ENCODE results near the gene RRP1. TPM values are rescaled to one million over a fixed set of nuclear protein-coding genes. Genes with fewer than 3 reads are reported as not detected.

Gene RRP1
- polyA plus RNA-seq, 2 of the 4 experiments (the other 2 are of a cell fraction) = 15.4 to 29.5 TPM

DNA sequence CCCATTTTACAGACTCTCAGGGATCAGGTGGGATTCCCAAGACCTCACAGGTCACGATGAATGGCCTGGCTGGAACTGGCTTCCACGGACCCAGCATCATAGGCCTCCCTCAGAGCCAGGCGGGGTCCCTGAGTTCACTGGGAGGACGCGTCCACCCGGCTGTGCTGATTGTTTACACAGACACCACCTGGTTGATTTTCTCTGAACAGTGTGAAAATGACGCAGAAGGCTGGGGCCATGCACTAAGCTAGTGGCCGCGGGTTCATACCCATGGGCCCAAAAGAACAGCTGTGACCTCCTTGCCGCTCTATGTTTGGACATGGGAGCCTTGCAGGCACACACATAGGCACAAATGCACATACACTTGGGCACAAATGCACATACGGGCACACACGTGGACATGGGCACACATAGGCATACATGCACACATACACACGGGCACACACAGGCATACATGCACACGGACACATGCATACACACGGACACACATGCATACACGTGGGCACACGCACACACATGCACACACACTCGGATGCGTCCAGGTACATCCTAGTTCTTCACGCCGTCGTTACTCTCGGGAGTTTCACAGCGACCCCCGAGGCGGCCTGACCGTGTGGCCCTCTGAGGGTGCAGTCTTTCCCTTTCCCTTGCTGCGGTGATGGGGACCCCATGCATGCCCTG is 36.5 kb upstream of the RRP1 start (continued):
- TF ChIP-seq, protein P1, sequence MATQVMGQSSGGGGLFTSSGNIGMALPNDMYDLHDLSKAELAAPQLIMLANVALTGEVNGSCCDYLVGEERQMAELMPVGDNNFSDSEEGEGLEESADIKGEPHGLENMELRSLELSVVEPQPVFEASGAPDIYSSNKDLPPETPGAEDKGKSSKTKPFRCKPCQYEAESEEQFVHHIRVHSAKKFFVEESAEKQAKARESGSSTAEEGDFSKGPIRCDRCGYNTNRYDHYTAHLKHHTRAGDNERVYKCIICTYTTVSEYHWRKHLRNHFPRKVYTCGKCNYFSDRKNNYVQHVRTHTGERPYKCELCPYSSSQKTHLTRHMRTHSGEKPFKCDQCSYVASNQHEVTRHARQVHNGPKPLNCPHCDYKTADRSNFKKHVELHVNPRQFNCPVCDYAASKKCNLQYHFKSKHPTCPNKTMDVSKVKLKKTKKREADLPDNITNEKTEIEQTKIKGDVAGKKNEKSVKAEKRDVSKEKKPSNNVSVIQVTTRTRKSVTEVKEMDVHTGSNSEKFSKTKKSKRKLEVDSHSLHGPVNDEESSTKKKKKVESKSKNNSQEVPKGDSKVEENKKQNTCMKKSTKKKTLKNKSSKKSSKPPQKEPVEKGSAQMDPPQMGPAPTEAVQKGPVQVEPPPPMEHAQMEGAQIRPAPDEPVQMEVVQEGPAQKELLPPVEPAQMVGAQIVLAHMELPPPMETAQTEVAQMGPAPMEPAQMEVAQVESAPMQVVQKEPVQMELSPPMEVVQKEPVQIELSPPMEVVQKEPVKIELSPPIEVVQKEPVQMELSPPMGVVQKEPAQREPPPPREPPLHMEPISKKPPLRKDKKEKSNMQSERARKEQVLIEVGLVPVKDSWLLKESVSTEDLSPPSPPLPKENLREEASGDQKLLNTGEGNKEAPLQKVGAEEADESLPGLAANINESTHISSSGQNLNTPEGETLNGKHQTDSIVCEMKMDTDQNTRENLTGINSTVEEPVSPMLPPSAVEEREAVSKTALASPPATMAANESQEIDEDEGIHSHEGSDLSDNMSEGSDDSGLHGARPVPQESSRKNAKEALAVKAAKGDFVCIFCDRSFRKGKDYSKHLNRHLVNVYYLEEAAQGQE (IDR thresholded peaks at IDR 0.05) = no peak
- no peak for TF ChIP-seq TFCP2L1 (CRISPR knock-in tag; IDR thresholded peaks at IDR 0.05)

DNA sequence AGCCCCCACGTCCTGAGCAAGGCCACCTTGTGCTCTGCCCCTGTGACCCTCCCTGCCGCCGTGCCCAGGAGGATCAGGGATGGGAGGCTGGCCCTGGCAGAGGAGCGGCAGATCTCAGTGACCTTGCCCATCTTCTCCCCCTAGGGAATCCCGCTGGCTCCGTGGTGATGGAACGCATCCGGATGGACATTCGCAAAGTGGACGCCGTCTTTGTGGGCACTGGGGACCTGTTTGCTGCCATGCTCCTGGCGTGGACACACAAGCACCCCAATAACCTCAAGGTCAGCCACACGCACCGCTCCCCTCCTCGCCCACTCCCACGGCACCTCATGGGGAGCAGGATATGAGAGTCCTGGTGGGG is 36.0 kb upstream of the RRP1 start:
- no peak for ATAC-seq
- DNase-seq (ENCODE audit: low read depth in 1 of 2, low spot score in 1 of 2) = no peak
- TF ChIP-seq ZSCAN20 (CRISPR knock-in tag; IDR thresholded peaks at IDR 0.05) = no peak
- no peak for TF ChIP-seq POLR2AphosphoS2 (conservative IDR thresholded peaks at IDR 0.05; ENCODE audit: low read length)
- TF ChIP-seq PHF8 (IDR thresholded peaks at IDR 0.05; ENCODE audit: borderline replicate concordance, low read depth) = no peak
- TF ChIP-seq GATA3 (IDR thresholded peaks at IDR 0.05; ENCODE audit: borderline replicate concordance) = no peak
- no peak for TF ChIP-seq NPAS2 (CRISPR knock-in tag; IDR thresholded peaks at IDR 0.05; ENCODE audit: borderline replicate concordance)
- TF ChIP-seq, protein P2, sequence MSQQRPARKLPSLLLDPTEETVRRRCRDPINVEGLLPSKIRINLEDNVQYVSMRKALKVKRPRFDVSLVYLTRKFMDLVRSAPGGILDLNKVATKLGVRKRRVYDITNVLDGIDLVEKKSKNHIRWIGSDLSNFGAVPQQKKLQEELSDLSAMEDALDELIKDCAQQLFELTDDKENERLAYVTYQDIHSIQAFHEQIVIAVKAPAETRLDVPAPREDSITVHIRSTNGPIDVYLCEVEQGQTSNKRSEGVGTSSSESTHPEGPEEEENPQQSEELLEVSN (IDR thresholded peaks at IDR 0.05; ENCODE audit: borderline replicate concordance, low read depth) = no peak
- no peak for TF ChIP-seq ZNF302 (CRISPR knock-in tag; IDR thresholded peaks at IDR 0.05)
- no peak for TF ChIP-seq TP53 (CRISPR knock-in tag; IDR thresholded peaks at IDR 0.05)
- TF ChIP-seq RNF2 (IDR thresholded peaks at IDR 0.05; ENCODE audit: borderline replicate concordance, low read depth) = no peak
- 93% methylated on average over 8 of the region's 16 CpGs for WGBS (ENCODE audit: missing lambda C conversion rate)
- CTCF ChIA-PET = no interaction called here
- no peak for FAIRE-seq
- Histone ChIP-seq H3K4me1 (peaks cover 18% of the 10 kb centered on the region), H3K4me2 (no peak overlapping the region), H3K9me3 (no peaks in the 10 kb centered on the region), H3K4me3 (no peak overlapping the region), H3K27ac (no peak overlapping the region)
- POLR2A ChIA-PET = no interaction called here

DNA sequence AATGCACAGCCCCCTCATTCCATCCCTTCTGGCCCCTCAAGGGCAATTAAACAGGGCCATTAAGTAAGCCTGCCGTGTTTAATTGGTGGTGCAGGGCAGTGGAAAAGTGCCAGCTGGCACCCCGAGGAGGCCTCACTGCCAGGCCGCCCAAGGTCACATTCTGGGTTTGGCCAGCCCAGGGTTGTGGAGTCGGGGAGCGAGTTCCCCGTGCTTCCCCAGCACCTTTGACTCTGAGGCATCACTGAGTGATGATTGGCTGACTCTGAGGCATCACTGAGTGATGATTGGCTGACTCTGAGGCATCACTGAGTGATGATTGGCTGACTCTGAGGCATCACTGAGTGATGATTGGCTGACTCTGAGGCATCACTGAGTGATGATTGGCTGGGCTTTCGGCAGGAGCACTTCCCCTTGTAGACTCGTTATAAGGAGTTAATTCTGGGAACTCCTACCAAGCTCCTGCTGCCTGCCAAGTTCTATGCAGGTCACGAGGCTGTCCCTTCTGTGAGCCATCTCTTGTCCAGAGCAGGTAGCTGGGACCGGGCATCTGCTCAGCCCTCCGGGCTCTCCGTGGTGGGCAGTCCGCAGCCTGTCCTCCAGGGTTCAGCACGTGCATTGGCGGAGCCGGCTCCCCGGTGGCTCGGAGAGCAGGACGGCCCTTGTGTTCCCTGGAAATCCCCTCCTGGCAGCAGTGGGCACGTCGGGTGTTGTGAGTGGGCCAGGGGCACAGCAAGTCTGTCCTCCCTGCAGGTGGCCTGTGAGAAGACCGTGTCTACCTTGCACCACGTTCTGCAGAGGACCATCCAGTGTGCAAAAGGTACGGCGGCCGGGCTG is 34.2 kb upstream of the RRP1 start:
- H3K4me3 ChIP-seq = no peak overlapping the region
- peaks cover 7% of the 10 kb centered on the region; the same call in 1 of the 3 replicates for H3K4me1 ChIP-seq
- DNase-seq (ENCODE audit: low read depth in 1 of 2, low spot score in 1 of 2) = no peak
- H3K4me2 ChIP-seq = no peak overlapping the region
- CTCF ChIA-PET = no interaction called here
- 79% methylated on average over 10 of the region's 26 CpGs for whole genome bisulfite sequencing (ENCODE audit: missing lambda C conversion rate)
- H3K27ac ChIP-seq = no peak overlapping the region
- POLR2A ChIA-PET = no interaction called here
- TF ChIP-seq RFX5 (IDR thresholded peaks at IDR 0.05) = 0 out of 2 replicates have a peak, but pooled peaks have one; percentile 57
- no peak for TF ChIP-seq JUNB (IDR thresholded peaks at IDR 0.05)
- no peak for TF ChIP-seq ZC3H11A (IDR thresholded peaks at IDR 0.05)
- no peak for TF ChIP-seq NPAS2 (CRISPR knock-in tag; IDR thresholded peaks at IDR 0.05; ENCODE audit: borderline replicate concordance)
- TF ChIP-seq MAZ (IDR thresholded peaks at IDR 0.05; ENCODE audit: borderline replicate concordance, low read depth, low read length) = no peak
- no peak for TF ChIP-seq RARB (CRISPR knock-in tag; IDR thresholded peaks at IDR 0.05)
- H3K9me3 ChIP-seq = no peaks in the 10 kb centered on the region
- ATAC-seq = peak; percentile 48 to 53; a peak in 5 of 6 replicates
- no peak for FAIRE-seq
